ENCODE results near the gene AP2A2.

The AP2A2 gene

GRCh38 chr11:1029051-1029450 lies 103.4 kb downstream of the AP2A2 start:
- DNase-seq (ENCODE audit: low read depth in 2 of 2) = no peak

DNA sequence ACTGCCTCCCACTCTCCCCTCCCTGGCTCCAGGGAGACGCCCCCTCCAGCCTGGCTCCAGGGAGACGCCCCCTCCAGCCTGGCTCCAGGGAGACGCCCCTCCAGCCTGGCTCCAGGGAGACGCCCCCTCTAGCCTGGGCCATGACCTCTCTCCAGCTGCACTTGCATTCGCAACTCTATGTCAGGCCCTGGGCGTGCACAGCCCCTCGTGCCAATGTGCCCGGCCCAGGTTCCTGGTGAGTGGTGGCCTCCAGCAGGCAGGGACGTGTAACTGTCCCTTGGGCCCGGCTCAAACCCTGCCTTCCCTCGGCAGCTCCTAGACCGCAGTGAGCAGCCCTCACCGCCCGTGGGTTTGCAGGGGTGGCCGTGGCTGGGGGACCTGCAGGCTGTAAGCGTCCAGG lies 104.0 kb downstream of the AP2A2 start:
- no peak for DNase-seq (ENCODE audit: low read depth in 2 of 2)

DNA sequence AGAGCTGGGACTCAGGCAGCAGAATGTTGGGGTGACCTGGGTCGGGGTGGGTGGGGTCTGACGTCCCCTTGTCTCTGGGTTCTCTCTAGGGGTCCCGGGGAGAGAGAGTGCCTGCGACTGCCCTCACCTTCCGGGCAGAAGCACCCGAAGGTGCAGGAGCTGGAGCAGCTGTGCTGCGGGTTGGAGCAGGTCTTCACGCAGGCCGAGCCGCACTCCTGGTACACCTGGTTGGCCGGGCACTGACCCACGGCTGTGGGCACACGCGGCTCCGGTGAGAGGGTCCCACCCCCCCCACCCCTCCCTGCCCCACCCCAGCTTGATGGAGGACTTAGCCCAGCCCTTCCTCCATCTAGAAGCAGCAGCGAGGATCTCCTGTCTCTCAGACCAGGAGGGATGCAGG lies 104.4 kb downstream of the AP2A2 start:
- DNase-seq (ENCODE audit: low read depth in 2 of 2) = no peak

DNA sequence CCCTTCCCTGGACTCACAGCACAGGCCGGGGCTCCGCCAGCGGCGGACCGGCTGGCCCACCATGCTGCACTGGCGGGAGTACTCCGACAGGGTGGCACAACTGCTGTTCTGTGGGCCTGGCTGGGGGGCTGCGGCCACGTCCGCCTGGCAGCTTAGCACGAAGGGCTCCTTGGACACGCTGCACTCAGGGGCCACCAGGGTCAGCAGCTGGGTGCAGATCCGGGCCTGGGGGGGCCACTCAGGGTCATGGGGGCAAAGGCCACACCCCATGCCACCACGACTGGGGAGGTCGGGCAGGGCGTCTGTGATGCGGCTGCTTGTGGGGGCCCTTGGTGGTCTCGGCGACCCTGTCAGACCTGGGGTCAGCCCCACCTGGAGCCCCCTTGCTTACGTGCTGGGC lies 104.9 kb downstream of the AP2A2 start:
- DNase-seq (ENCODE audit: low read depth in 2 of 2) = no peak

DNA sequence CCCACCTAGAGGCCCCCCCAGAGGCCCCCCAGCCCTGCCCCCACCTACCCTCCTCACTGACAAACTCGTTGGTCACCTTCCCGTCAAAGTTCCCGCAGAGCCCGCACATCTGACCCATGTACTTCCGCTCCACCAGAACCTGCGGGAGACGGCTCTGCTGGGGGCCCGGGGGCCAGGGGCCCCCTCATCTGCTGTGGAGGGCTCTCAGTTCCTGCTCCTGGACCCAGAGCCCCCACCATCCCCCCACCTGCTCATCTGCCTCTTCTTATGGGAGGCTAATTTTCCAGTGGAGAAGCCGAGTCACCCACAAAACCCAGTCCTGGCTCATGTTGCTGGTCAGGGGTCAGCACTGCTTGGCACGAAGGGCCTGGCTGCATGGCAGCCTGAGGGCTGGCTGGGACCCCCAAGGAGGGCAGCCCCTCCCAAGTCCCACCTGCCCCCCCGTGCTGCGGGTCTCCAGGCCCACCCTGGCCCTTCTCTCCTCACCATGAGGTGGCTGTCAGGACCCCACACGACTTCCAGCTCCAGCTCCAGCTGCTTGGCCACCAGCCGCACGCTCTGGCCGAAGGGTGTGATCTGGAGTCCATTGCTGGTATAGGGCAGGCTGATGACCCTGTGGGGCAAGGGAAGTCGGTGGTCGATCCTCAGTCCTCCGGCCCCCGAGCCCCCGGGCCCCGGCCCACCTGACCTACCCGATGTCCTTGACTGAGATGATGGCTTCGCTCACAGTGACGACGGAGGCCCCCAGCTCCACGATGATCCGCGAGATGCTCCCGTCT lies 105.6 kb downstream of the AP2A2 start:
- DNase-seq (ENCODE audit: low read depth in 2 of 2) = no peak

DNA sequence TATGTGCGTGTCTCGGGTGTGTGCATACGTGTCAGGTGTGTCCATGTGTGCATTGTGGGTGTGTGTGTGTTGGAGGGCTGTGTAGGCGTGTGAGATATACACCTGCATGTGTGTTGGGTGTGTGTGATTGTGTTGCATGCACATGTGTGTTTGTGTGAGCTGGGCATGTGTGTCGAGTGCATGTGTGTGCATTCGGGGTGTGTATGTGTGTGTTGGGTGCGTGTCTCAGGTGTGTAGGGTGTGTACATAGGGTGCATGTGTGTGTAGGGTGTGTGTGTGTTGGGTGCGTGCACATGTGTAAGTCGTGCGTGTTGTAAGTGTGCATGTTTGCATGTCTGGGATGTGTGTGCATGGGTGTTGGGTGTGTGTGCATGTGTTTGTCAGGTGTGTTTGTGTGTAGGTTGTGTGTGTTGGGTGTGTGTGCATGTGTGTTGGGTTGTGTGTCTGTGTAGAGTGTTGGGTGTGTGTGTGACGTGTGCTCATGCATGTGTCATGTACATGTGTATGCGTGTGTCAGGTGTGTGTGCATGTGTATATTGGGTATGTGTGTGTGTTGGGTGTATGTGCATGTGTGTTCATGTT lies 106.7 kb downstream of the AP2A2 start:
- no peak for DNase-seq (ENCODE audit: low read depth in 2 of 2)

- no peak for DNase-seq (ENCODE audit: low read depth in 2 of 2)
Observed at GRCh38 chr11:1033016-1033798, 107.5 kb downstream of the AP2A2 start.

GRCh38 chr11:1034001-1034400 lies 108.3 kb downstream of the AP2A2 start:
- DNase-seq (ENCODE audit: low read depth in 2 of 2) = no peak

GRCh38 chr11:1034456-1035295 lies 109.0 kb downstream of the AP2A2 start:
- DNase-seq (ENCODE audit: low read depth in 2 of 2) = no peak

GRCh38 chr11:1035577-1036283 lies 110.1 kb downstream of the AP2A2 start:
- no peak for DNase-seq (ENCODE audit: low read depth in 2 of 2)

- DNase-seq (ENCODE audit: low read depth in 2 of 2) = no peak
Observed at GRCh38 chr11:1036303-1036923, 110.7 kb downstream of the AP2A2 start, which contains the start of gene MUC6. TSS of gene MUC6 (minus strand) at chr11:1036718. CDS start at chr11:1036655, 63 bp downstream.

- DNase-seq (ENCODE audit: low read depth in 2 of 2) = no peak
Observed at GRCh38 chr11:1036931-1037330, 111.3 kb downstream of the AP2A2 start.

GRCh38 chr11:1037506-1038055 lies 111.9 kb downstream of the AP2A2 start:
- DNase-seq (ENCODE audit: low read depth in 2 of 2) = no peak

GRCh38 chr11:1038361-1038760 lies 112.7 kb downstream of the AP2A2 start:
- no peak for DNase-seq (ENCODE audit: low read depth in 2 of 2)

GRCh38 chr11:1038921-1039320 lies 113.3 kb downstream of the AP2A2 start:
- DNase-seq (ENCODE audit: low read depth in 2 of 2) = no peak

DNA sequence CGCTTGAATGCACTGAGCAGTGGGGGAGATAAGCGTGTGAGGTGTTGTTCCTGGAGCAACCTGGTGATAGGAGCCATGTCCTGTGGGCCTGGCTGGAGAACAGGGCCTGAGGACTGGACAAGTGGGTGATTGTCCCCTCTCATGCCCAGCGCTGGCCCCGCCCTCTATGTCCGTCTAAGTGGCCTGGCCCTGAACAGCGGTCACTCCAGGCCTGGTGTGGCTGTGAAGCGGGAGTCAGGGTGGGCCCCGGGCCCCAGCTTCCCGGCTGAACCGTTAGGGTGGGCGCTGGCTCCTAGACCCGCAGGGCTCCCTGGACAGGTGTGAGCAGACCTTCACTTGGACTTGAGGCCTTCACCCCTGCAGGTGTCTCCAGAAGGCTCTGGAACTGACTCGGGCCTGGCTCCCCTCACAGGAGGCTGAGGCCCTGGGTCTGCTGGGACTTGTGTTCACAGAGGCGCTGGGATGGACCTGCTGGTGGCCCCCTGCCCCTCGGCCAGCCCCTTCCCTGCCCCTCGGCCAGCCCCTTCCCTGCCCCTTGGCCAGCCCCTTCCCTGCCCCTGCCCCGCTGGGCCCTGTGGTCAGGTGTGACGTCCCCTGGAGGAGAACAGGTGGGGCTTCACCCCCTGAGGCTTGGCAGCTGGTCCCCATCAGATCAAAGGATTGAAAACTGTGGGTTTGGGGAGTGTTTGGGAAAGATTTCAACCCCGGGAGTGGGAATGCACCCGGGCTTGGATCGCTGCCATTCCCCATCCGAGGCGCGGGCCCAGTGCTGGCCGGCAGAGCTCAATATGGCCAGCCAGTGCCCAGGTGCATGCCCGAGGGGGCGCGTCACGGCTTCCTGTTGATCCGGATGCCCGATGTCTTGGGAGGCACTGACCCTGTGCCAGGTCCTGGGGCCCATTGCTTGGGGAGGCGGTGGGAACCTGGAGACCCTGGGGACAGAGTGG lies 114.1 kb downstream of the AP2A2 start:
- no peak for DNase-seq (ENCODE audit: low read depth in 2 of 2)

DNA sequence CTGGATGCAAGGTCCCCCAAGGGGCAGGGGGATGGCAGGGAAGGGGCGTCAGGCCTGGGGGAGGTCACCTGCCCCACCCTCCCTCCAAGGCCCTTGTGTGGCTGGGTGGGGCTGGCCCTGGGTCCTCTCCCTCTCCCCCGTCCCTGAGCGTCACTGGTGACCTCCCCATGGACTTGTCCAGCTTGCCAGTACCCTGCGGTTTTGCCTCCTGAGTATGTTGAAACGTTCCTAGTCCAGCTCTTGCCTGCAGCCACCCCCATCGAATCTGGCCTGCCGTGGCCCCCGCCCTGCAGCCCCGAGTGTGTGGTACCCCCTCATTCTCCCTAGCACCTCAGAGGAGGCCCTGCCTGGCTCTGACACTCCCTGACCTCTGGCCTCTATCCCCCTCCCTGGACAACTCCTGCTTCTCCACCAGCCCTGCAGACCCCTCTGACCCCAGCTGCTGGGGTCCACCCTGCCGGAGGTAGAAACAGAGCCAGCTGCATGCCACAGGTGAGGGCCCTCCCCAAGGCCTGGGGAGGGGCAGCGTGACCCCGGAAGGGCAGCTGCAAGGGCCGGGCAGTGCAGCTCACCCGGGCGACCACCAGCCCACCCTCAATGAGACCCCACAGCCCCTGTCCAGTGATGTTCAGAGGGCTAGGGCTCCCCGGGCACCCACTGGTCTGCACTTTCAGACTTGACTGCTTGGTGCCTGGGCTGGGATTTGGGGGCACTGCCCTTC lies 114.9 kb downstream of the AP2A2 start:
- DNase-seq (ENCODE audit: low read depth in 2 of 2) = no peak

- no peak for DNase-seq (ENCODE audit: low read depth in 2 of 2)
Observed at GRCh38 chr11:1041149-1041467, 115.4 kb downstream of the AP2A2 start.

GRCh38 chr11:1041471-1041870 lies 115.8 kb downstream of the AP2A2 start:
- no peak for DNase-seq (ENCODE audit: low read depth in 2 of 2)

All from stimulated activated CD4-positive, alpha-beta T cell treated with anti-CD3 and anti-CD28 coated beads, Interleukin-1b, Interleukin-23, amount 100 ng/mL, for 1 hour (primary cell).